ENCODE data around the gene RUVBL2. TPM values are rescaled to one million over a fixed set of nuclear protein-coding genes. Genes with fewer than 3 reads are reported as not detected.
"Not testable (repeated sequence)": the region's sequence is repeated elsewhere in the genome, so short reads cannot be mapped to it uniquely, and the experiment has no call there.

The RUVBL2 gene
- total RNA-seq, 2 donors from 2014 or later: 34.7 to 43.1 TPM

DNA sequence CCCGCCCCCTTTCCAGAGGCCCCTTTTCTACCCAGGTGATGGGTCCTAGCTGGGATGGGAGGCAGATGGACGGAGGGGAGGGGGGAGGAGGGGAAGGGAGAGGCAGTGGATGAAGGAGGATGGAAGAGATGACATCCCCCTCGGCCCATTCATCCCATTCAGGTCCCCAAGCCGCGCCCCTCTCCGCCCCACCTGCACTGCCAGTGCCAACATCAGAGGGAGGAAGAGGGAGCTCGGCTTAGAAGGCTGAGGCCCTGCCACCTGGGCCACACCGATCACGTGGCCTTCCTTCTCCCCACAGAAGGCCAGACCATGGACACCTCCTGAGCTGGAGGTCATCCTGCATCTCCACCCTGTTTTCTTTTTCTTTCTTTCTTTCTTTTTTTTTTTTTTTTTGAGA lies 35.0 kb downstream of the RUVBL2 start:
- DNase-seq (ENCODE audit: low spot score); intact Hi-C loops (cut with DNase I): not testable (repeated sequence)

DNA sequence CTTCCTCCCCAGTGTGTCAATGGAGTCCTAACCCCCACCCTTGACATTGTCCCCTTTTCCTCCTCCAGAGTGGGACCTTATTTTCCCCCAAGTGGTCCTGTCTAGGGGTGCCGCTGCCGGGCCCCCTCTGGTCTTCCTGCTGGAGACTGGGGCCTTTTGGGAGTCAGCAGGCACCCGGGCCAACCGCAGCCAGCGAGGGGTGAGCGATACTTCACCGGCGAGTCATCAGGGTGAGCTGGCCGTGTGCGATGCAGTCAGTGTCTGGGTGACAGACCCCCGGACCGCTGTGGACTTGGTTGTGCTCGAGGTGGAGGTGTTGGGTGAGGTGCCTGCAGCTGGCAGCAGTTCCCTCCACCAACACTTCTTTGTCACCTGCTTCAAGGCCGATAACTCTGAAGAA lies 36.1 kb downstream of the RUVBL2 start:
- intact Hi-C loops (cut with DNase I); DNase-seq (ENCODE audit: low spot score): not testable (repeated sequence)

DNA sequence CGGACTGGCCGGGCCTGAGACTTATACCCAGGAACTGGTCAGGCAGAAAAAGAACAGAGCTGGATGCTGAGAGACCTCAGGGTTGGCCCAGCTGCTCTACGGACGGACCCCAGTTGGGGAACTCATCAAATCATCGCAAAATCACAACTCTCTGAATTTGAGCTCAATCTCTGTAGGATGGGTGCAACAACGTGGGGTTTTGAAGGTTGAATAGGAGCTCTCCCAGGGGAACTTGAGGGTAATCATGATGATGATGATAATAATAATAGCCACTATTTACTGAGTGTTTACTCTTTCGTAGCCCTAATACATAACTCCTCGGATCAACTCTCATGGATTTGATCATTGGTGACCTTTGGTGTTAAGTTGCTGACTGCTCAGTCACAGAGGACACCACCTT lies 36.6 kb downstream of the RUVBL2 start:
- DNase-seq (ENCODE audit: low spot score); intact Hi-C loops (cut with DNase I): not testable (repeated sequence)

DNA sequence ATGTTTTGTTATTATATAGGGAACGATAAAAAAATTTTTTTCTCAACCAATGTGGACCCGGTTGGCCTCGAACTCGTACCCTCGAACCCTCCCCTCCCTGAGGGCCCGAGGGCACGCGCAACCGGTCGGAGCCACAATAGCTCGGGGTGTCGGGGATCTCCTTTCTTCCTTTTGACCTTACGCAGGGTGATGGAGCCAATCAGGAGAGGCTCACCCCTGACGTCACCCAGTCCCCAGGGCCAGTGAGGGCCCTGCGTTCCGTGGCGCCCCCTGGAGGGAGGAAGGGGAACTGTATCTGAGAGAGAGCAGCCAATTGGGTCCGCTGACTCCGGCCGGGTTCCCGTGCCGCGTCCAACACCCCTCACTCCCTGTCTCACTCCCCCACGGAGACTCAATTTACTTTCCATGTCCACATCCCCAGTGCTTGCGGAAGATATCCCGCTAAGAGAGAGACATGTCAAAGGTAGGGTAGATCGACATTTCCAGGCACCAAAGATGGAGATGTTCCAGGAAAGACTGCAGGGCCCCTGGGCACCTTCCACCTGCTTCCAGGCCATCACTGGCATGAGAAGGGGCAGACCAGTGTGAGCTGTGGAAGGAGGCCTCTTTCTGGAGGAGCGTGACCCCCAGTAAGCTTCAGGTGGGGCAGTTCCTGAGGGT lies 38.1 kb downstream of the RUVBL2 start, which contains the start of gene CGB2:
TSS of gene CGB2 (plus strand) at position 249 of the 660 bp plus-strand sequence. CDS start at position 455, 206 bp downstream.
- intact Hi-C loops (cut with DNase I): not testable (repeated sequence)

DNA sequence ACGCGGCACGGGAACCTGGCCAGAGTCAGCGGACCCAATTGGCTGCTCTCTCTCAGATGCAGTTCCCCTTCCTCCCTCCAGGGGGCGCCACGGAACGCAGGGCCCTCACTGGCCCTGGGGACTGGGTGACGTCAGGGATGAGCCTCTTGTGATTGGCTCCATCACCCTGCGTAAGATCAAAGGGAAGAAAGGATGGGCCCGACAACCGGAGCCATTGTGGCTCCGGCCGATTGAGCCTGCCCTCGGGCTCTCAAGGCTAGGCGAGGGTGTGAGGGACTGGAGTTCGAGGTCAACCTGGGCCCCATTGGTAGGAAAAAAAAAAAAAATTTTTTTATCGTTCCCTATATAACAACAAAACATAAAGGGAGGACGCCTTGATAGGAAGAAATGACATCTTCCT lies 43.1 kb downstream of the RUVBL2 start, which contains the start of gene CGB1:
TSS of gene CGB1 (minus strand) at position 81 of the 400 bp plus-strand sequence. CDS start 184 bp downstream, outside the sequence.
- DNase-seq (ENCODE audit: low spot score); intact Hi-C loops (cut with DNase I): not testable (repeated sequence)

More for the DNA sequence above, 38.1 kb downstream of the RUVBL2 start, which contains the start of gene CGB2:
- not testable (repeated sequence) for DNase-seq (ENCODE audit: low spot score)

DNA sequence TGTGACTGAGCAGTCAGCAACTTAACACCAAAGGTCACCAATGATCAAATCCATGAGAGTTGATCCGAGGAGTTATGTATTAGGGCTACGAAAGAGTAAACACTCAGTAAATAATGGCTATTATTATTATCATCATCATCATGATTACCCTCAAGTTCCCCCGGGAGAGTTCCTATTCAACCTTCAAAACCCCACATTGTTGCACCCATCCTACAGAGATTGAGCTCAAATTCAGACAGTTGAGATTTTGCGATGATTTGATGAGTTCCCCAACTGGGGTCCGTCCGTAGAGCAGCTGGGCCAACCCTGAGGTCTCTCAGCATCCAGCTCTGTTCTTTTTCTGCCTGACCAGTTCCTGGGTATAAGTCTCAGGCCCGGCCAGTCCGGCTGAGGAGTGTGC lies 44.4 kb downstream of the RUVBL2 start:
- DNase-seq (ENCODE audit: low spot score); intact Hi-C loops (cut with DNase I): not testable (repeated sequence)

DNA sequence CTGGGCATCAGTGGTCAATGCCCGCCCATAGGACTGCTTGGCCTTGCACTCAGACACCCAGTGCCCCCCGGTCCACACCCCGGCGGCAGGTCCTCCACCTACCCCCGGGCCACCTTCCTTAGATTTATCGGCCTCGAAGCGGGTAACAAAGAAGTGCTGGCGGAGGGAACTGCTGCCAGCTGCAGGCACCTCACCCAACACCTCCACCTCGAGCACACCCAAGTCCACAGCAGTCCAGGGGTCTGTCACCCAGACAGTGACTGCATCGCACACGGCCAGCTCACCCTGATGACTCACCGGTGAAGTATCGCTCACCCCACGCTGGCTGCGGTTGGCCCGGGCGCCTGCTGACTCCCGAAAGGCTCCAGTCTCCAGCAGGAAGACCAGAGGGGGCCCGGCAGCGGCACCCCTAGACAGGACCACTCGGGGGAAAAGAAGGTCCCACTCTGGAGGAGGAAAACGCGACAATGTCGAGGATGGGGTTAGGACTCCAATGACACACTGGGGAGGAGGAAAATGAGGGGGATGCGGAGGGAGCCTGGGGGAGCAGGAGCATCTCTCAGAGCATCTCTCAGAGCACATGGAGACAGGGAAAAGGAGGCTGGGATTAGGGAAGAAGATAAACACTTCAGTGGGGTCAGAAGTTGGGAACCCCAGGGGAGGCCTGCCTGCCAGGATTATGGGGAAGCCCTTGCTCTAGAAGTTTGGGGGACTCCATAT lies 45.0 kb downstream of the RUVBL2 start:
- DNase-seq (ENCODE audit: low spot score); intact Hi-C loops (cut with DNase I): not testable (repeated sequence)

DNA sequence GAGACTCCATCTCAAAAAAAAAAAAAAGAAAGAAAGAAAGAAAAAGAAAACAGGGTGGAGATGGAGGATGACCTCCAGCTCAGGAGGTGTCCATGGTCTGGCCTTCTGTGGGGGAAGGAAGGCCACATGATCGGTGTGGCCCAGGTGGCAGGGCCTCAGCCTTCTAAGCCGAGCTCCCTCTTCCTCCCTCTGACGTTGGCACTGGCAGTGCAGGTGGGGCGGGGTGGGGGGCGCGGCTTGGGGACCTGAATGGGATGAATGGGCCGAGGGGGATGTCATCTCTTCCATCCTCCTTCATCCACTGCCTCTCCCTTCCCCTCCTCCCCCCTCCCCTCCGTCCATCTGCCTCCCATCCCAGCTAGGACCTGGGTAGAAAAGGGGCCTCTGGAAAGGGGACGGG lies 46.0 kb downstream of the RUVBL2 start:
- DNase-seq (ENCODE audit: low spot score); intact Hi-C loops (cut with DNase I): not testable (repeated sequence)

DNA sequence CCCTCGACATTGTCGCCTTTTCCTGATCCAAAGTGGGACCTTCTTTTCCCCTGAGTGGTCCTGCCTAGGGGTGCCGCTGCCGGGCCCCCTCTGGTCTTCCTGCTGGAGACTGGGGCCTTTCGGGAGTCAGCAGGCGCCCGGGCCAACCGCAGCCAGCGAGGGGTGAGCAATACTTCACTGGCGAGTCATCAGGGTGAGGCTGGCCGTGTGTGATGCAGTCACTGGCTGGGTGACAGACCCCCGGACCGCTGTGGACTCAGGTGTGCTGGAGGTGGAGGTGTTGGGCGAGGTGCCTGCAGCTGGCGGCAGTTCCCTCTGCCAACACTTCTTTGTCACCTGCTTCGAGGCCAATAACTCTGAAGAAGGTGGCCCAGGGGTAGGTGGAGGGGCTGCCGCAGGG lies 48.5 kb downstream of the RUVBL2 start:
- intact Hi-C loops (cut with DNase I): no loop called here
- DNase-seq (ENCODE audit: low spot score): no peak

DNA sequence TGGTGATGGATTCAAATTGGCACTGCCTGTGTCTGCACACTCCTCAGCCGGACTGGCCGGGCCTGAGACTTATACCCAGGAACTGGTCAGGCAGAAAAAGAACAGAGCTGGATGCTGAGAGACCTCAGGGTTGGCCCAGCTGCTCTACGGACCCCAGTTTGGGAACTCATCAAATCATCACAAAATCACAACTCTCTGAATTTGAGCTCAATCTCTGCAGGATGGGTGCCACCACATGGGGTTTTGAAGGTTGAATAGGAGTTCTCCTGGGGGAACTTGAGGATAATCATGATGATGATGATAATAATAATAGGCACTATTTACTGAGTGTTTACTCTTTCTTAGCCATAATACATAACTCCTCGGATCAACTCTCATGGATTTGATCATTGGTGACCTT lies 49.0 kb downstream of the RUVBL2 start:
- intact Hi-C loops (cut with DNase I); DNase-seq (ENCODE audit: low spot score): not testable (repeated sequence)

DNA sequence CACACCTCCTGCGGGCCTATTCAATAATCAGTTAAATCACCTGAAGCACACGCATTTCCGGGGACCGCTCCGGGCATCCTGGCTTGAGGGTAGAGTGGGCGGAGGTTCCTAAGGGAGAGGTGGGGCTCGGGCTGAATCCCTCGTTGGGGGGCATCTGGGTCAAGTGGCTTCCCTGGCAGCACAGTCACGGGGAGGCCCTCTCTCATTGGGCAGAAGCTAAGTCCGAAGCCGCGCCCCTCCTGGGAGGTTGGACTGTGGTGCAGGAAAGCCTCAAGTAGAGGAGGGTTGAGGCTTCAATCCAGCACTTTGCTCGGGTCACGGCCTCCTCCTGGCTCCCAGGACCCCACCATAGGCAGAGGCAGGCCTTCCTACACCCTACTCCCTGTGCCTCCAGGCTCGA lies 49.9 kb downstream of the RUVBL2 start, which contains the start of gene CGB5:
TSS of gene CGB5 (plus strand) at position 301 of the 400 bp plus-strand sequence. CDS start 362 bp downstream, outside the sequence.
- intact Hi-C loops (cut with DNase I); DNase-seq (ENCODE audit: low spot score): not testable (repeated sequence)

DNA sequence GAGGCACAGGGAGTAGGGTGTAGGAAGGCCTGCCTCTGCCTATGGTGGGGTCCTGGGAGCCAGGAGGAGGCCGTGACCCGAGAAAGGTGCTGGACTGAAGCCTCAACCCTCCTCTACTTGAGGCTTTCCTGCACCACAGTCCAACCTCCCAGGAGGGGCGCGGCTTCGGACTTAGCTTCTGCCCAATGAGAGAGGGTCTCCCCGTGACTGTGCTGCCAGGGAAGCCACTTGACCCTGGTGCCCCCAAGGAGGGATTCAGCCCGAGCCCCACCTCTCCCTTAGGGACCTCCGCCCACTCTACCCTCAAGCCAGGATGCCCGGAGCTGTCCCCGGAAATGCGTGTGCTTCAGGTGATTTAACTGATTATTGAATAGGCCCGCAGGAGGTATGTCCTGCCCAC lies 55.3 kb downstream of the RUVBL2 start, which contains the start of gene CGB8:
TSS of gene CGB8 (minus strand) at position 101 of the 400 bp plus-strand sequence. CDS start 372 bp downstream, outside the sequence.
- DNase-seq (ENCODE audit: low spot score); intact Hi-C loops (cut with DNase I): not testable (repeated sequence)

DNA sequence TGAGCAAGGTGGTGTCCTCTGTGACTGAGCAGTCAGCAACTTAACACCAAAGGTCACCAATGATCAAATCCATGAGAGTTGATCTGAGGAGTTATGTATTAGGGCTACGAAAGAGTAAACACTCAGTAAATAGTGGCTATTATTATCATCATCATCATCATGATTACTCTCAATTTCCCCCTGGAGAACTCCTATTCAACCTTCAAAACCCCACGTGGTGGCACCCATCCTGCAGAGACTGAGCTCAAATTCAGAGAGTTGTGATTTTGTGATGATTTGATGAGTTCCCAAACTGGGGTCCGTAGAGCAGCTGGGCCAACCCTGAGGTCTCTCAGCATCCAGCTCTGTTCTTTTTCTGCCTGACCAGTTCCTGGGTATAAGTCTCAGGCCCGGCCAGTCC lies 56.1 kb downstream of the RUVBL2 start:
- intact Hi-C loops (cut with DNase I); DNase-seq (ENCODE audit: low spot score): not testable (repeated sequence)

DNA sequence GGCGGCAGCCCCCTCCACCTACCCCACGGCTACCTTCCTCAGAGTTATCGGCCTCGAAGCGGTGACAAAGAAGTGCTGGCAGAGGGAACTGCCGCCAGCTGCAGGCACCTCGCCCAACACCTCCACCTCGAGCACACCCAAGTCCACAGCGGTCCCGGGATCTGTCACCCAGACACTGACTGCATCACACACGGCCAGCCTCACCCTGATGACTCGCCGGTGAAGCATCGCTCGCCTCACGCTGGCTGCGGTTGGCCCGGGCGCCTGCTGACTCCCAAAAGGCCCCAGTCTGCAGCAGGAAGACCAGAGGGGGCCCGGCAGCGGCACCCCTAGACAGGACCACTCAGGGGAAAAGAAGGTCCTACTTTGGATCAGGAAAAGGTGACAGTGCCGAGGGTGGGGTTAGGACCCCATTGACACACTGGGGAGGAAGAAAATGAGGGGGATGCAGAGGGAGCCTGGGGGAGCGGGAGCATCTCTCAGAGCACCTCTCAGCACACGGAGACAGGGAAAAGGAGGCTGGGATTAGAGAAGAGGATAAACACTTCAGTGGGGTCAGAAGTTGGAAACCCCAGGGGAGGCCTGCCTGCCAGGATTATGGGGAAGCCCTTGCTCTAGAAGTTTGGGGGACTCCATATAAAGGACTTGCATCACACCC lies 56.8 kb downstream of the RUVBL2 start:
- intact Hi-C loops (cut with DNase I); DNase-seq (ENCODE audit: low spot score): not testable (repeated sequence)

DNA sequence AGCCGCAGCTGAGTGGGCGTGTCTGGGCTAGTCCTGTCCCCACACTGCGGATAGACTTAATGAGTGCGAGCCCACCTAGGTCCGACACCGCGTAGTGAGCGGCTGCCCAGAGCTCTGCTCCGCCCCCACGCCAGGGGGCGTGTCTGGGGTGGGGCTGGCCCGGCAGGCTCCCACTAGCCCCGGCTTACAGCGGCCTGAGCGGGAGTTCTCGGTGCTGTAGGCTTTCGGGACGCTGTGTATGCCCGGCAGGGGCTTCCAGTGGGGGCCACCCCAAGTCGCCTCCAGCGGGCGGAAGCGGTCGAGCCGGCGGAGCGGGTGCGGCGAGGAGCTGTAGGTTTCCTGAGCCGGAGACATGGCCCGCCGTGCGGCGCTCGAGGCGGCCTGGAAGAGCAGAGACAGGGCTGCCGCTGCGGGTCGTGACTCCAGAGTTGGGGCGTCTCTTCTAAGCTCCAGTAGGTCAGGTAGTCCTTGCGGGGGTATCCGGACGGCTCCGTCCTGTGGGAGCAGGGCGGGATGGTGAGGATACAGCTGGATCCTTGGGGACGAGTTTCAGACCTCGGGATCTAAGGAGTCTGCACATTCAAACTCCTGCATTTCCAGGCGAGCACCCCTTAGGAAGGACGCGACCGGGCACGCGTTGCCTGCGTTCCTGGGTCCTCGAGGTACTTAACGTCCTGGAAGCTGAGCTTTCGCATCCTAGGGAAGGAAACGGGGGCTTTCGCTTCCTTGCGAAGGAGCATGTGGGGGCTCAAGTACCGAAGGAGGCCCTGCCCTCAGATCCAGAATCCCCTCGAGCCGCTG lies 62.6 kb downstream of the RUVBL2 start:
- DNase-seq (ENCODE audit: low spot score): no peak
- intact Hi-C loops (cut with DNase I): no loop called here

DNA sequence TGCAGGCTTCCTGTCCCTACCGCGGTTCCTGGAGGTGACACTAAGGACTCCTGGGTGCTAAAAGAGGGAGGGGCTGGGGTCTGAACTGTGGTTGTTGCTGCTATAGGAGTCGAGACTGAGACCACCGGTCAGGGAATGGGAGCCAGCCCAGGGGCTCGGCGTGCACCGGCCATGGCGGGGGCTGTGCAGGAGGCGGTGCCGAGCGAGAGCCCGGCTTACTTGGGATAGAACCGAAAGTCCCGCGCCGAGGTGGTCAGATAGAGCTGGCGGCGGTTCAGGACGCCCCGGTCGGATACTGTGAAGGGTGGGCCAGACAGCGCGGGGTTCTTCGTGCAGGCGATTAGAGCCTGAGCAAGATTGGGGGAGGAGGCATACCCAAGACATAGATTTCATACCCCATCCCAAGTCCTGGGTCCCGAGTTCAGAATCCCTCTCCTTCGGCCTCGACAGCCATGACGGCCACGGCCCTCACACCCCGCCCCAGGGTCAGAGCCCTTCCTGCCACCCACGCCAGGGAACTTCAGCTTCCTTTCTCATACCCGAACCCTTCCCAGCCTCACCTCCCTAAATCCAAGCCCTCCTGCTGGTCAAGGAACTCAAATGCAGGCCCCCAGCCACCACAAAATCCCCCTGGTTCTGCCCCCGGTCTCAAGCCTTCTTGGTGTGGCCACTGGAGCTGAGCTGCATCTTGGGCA lies 63.4 kb downstream of the RUVBL2 start:
- intact Hi-C loops (cut with DNase I); DNase-seq (ENCODE audit: low spot score): not testable (repeated sequence)

DNA sequence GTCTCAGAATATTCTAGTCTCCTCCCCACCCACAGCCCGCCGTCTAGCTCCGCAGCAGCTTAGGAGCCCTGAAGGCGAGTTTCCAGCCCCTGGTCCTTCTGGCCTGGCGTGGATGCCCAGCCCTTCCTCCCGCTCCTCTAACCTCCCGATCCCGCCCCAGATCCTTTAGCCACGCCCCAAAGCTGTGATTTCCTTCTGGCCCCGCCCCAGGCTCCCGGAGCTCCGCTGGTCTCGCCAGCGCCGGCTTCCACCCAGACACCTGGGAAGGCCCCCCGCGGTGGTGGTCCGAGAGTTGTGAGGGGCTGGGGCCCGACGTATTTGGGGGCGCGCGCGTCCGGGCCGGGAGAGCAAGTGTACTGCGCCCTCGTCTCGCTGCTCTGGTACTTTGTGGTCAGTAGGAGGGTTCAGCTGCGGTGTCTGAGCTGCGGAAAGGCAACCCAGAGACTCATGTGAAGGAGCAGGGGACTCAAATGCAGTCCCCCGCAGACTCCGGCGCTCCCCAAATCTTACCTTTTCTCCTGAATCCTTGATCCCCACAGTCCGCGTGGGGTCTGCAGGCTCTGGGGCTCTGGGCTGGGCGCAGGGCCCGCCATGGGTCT lies 64.0 kb downstream of the RUVBL2 start, which contains the start of gene CGB7:
TSS of gene CGB7 (minus strand) at position 114 of the 599 bp plus-strand sequence. CDS start 2,374 bp downstream, outside the sequence.
- peak; percentile 87 for DNase-seq (ENCODE audit: low spot score)
- intact Hi-C loops (cut with DNase I): no loop called here

DNA sequence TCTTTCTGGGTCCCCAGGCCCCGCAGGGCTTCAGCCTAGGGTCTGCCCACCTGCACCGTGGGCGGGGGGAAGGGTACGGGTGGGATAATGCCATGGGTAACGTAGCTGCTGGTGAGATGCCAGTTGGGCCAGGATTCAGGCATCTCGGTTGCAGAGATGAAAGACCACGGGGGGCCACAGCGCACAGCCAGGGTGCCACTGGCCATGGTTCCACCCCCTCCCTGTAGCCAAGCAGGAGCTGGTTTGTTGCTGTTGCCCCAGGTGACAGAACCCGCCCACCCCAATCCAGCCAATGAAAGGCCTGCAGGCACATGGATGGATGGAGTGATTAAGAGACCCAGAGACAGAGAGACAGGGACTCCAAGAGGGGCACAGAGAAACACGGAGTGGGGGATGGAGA lies 64.9 kb downstream of the RUVBL2 start:
- intact Hi-C loops (cut with DNase I): no loop called here
- no peak for DNase-seq (ENCODE audit: low spot score)

Measured in posterior vena cava (tissue), 2 donors.